GM12878 (cell line): ENCODE measurements around the gene NCKAP5L. TPM values are rescaled to one million over a fixed set of nuclear protein-coding genes. Genes with fewer than 3 reads are reported as not detected.

ENCODE experiments used
- ATAC-seq: fragments of 200-7000 bp; cut with Tn5 transposase; 3 replicates; pipeline ENCODE4 v1.9.1; 2020; ENCODE audit warnings: mild to moderate bottlenecking, moderate library complexity
- BruUV-seq: library from RNA; stranded (reverse); fragments of 400-500 nt; replicated peaks from 2 replicates; lab custom pipeline; 2021; lab: Mats Ljungman, UMichigan
- CTCF ChIA-PET: fragments of 300-600 bp; sonication (Branson Sonifier 250); formaldehyde crosslinking; extraction: SDS; loops from one replicate; lab custom pipeline; 2021; ENCODE audit warnings: inconsistent platforms; lab: Yijun Ruan, JAX
- POLR2A ChIA-PET: fragments of 350-600 bp; formaldehyde crosslinking; extraction: SDS; loops from one replicate; lab custom pipeline; 2021; ENCODE audit warnings: inconsistent platforms; lab: Charles Lee
- RAD21 ChIA-PET: fragments of 300-600 bp; sonication (Branson Sonifier 250); formaldehyde crosslinking; loops from one replicate; lab custom pipeline; 2023; ENCODE audit warnings: antibody characterized with exemption; ENCODE audit not compliant: unreplicated experiment; lab: Charles Lee
- SMC1A ChIA-PET: fragments of 300-600 bp; sonication (Branson Sonifier 250); formaldehyde crosslinking; loops from one replicate; lab custom pipeline; 2023; ENCODE audit not compliant: unreplicated experiment, uncharacterized antibody; lab: Charles Lee
- DNase-seq: peaks from one replicate; pipeline ENCODE4 v3.0.0-alpha.2; 2011; ENCODE audit warnings: low read depth, low spot score
- FAIRE-seq: peaks from 3 replicates; lab custom pipeline; 2011; peaks lifted over from hg19 to GRCh38; lab: Jason Lieb, UNC
- H2AFZ ChIP-seq: 2 replicates; pipeline ENCODE4 v1.6.0; 2011; ENCODE audit warnings: low read depth, low read length, control low read depth; ENCODE audit not compliant: control insufficient read depth
- H3K27ac ChIP-seq: 2 replicates; pipeline ENCODE4 v1.5.1; 2011; ENCODE audit warnings: control low read depth; ENCODE audit not compliant: control insufficient read depth, insufficient read depth
- H3K27me3 ChIP-seq, 2 experiments: replicated peaks in 1 of 2; 2 replicates each; pipeline versions ENCODE4 v1.6.0 to v1.6.1; 2011; ENCODE audit warnings: low read length in 1 of 2; ENCODE audit not compliant: control insufficient read depth in 2 of 2, insufficient read depth in 2 of 2
- H3K36me3 ChIP-seq, 2 experiments: 2 replicates each; pipeline ENCODE4 v1.5.1; 2011; ENCODE audit warnings: low read length in 1 of 2; ENCODE audit not compliant: control insufficient read depth in 2 of 2, insufficient read depth in 2 of 2
- H3K4me1 ChIP-seq: 2 replicates; pipeline ENCODE4 v1.6.1; 2011; ENCODE audit warnings: mild to moderate bottlenecking, low read length, moderate library complexity, mixed read lengths; ENCODE audit not compliant: control insufficient read depth, insufficient read depth
- H3K4me2 ChIP-seq: 2 replicates; pipeline ENCODE4 v1.6.0; 2011; ENCODE audit warnings: control low read depth; ENCODE audit not compliant: control insufficient read depth, insufficient read depth
- H3K4me3 ChIP-seq: fragments of 200-600 bp; sonication (generic); 2 replicates; pipeline ENCODE4 v1.5.1; 2016
- H3K79me2 ChIP-seq: 2 replicates; pipeline ENCODE4 v1.6.0; 2011; ENCODE audit warnings: low read length; ENCODE audit not compliant: control insufficient read depth, insufficient read depth
- H3K9ac ChIP-seq: 2 replicates; pipeline ENCODE4 v1.8.0; 2011; ENCODE audit warnings: low read length, control low read depth, mixed read lengths; ENCODE audit not compliant: control insufficient read depth, insufficient read depth
- H3K9me3 ChIP-seq: replicated peaks from 3 replicates; pipeline ENCODE4 v1.5.1; 2011; ENCODE audit warnings: mild to moderate bottlenecking, low read length; ENCODE audit not compliant: control insufficient read depth, insufficient read depth
- H4K20me1 ChIP-seq: 2 replicates; pipeline ENCODE4 v1.6.0; 2011; ENCODE audit not compliant: control insufficient read depth, insufficient read depth
- EP300 ChIP-seq, 2 experiments: fragments of 150-350 bp in 1 of 2; IDR thresholded peaks; 2 replicates each; pipeline ENCODE4 v1.6.1; 2011 to 2012; ENCODE audit warnings: low read depth in 2 of 2, low read length in 2 of 2, borderline replicate concordance in 1 of 2, improper control_type of control experiment in 1 of 2, inconsistent platforms in 1 of 2; ENCODE audit not compliant: control insufficient read depth in 1 of 2
- GABPA ChIP-seq: IDR thresholded peaks from 2 replicates; pipeline ENCODE4 v1.6.1; 2014; ENCODE audit warnings: antibody characterized with exemption, low read depth, mild to moderate bottlenecking, inconsistent platforms
- IKZF1 ChIP-seq: fragments of 450-650 bp; conservative IDR thresholded peaks from 2 replicates; pipeline ENCODE4 v1.6.1; 2017; ENCODE audit warnings: antibody characterized with exemption, mild to moderate bottlenecking
- KLF5 ChIP-seq: fragments of 450-650 bp; IDR thresholded peaks from 2 replicates; pipeline ENCODE4 v1.6.1; 2014; ENCODE audit warnings: mild to moderate bottlenecking; ENCODE audit not compliant: partially characterized antibody
- MTA2 ChIP-seq: fragments of 450-650 bp; IDR thresholded peaks from 2 replicates; pipeline ENCODE4 v1.6.1; 2016; ENCODE audit warnings: low read depth, mild to moderate bottlenecking, moderate library complexity
- NRF1 ChIP-seq: conservative IDR thresholded peaks from 2 replicates; pipeline ENCODE4 v1.6.1; 2011; ENCODE audit warnings: mild to moderate bottlenecking, low read depth, low read length, improper control_type of control experiment
- PAX5 ChIP-seq: IDR thresholded peaks from 2 replicates; pipeline ENCODE4 v1.6.1; 2011; ENCODE audit warnings: low read depth, low read length, borderline replicate concordance
- RCOR1 ChIP-seq: conservative IDR thresholded peaks from 2 replicates; pipeline ENCODE4 v1.6.1; 2012; ENCODE audit warnings: low read depth, low read length, improper control_type of control experiment
- SIN3A ChIP-seq: IDR thresholded peaks from 2 replicates; pipeline ENCODE4 v1.6.1; 2012; ENCODE audit warnings: low read depth, low read length, improper control_type of control experiment
- SMC3 ChIP-seq: IDR thresholded peaks from 2 replicates; pipeline ENCODE4 v1.6.1; 2011; ENCODE audit warnings: low read length, improper control_type of control experiment, borderline replicate concordance
- WGBS: methylation state at CpG from one replicate; pipeline ENCODE4 v1.1.6; 2016; ENCODE audit warnings: low lambda C conversion rate; ENCODE audit not compliant: insufficient replicate concordance, insufficient coverage; ENCODE audit errors: missing lambda C conversion rate; 5-methylcytosine and 5-hydroxymethylcytosine counted together
- in situ Hi-C: fragments of 300-500 bp; cut with MboI; formaldehyde crosslinking; loops from 9 replicates; pipeline ENCODE4 v1.14.3; 2018; ENCODE audit warnings: mixed read lengths
- intact Hi-C: fragments of 100-400 bp; cut with micrococcal nuclease; formaldehyde crosslinking; loops from one replicate; pipeline ENCODE4 v1.14.2; 2022; ENCODE audit not compliant: unreplicated experiment
- polyA plus RNA-seq, 11 experiments: library from polyadenylated mRNA; depleted of rRNA in 4 of 11; unstranded in 6 of 11; stranded (reverse) in 5 of 11; fragments of >200 nt; fragmentation: Nextera tagmentation in 4 of 11; fragmentation: Illumina TruSeq in 1 of 11; extraction: Ambion mirVana in 4 of 11; extraction: Trizol in 1 of 11; gene quantifications; 1 replicate in 1 of 11; 2 replicates in 10 of 11; pipeline versions ENCODE4 v1.2.1 to v1.2.3, GENCODE V29; 2011 to 2016; ENCODE audit warnings: inconsistent platforms in 2 of 11, missing spikeins in 2 of 11, low read depth in 1 of 11
- total RNA-seq, 4 experiments: library from RNA; depleted of rRNA in 3 of 4; stranded (reverse); fragments of >200 nt in 3 of 4; fragmentation: Illumina TruSeq in 1 of 4; extraction: Trizol in 1 of 4; gene quantifications; 2 replicates each; pipeline versions ENCODE4 v1.2.1 to v1.2.3, GENCODE V29; 2013 to 2021
- TF ChIP-seq, protein P1 (sequence below): fragments of 150-350 bp; IDR thresholded peaks from 2 replicates; pipeline ENCODE4 v1.6.1; 2016; ENCODE audit warnings: low read depth, low read length
- TF ChIP-seq, protein P2 (sequence below): fragments of 450-650 bp; conservative IDR thresholded peaks from 2 replicates; pipeline ENCODE4 v1.6.1; 2017; ENCODE audit warnings: mild to moderate bottlenecking, moderate library complexity
- TF ChIP-seq, protein P3 (sequence below): IDR thresholded peaks from 2 replicates; pipeline ENCODE4 v1.6.1; 2011; ENCODE audit warnings: mild to moderate bottlenecking, low read depth, low read length, moderate library complexity; ENCODE audit not compliant: insufficient replicate concordance

NCKAP5L gene
- total and polyA plus RNA-seq, 10 of the 15 experiments (the other 5 are each of a cell fraction or from before 2014, with no cell fraction given), result 0.03 to 15.8 (median 4.4) TPM

GRCh38 chr12:49843411-49843810, 15.2 kb upstream of the NCKAP5L start (continued):
- TF ChIP-seq, protein P1, sequence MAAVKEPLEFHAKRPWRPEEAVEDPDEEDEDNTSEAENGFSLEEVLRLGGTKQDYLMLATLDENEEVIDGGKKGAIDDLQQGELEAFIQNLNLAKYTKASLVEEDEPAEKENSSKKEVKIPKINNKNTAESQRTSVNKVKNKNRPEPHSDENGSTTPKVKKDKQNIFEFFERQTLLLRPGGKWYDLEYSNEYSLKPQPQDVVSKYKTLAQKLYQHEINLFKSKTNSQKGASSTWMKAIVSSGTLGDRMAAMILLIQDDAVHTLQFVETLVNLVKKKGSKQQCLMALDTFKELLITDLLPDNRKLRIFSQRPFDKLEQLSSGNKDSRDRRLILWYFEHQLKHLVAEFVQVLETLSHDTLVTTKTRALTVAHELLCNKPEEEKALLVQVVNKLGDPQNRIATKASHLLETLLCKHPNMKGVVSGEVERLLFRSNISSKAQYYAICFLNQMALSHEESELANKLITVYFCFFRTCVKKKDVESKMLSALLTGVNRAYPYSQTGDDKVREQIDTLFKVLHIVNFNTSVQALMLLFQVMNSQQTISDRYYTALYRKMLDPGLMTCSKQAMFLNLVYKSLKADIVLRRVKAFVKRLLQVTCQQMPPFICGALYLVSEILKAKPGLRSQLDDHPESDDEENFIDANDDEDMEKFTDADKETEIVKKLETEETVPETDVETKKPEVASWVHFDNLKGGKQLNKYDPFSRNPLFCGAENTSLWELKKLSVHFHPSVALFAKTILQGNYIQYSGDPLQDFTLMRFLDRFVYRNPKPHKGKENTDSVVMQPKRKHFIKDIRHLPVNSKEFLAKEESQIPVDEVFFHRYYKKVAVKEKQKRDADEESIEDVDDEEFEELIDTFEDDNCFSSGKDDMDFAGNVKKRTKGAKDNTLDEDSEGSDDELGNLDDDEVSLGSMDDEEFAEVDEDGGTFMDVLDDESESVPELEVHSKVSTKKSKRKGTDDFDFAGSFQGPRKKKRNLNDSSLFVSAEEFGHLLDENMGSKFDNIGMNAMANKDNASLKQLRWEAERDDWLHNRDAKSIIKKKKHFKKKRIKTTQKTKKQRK, result no peak

GRCh38 chr12:49842519-49843352, 14.5 kb upstream of the NCKAP5L start, which contains the start of gene BCDIN3D:
Gene BCDIN3D (minus strand): TSS chr12:49843106. CDS start chr12:49843087, 19 bp downstream.
- RAD21 ChIA-PET, result interaction anchor here (0.7 to 7.4 kb wide), 6 partner anchors 13 to 180 kb away, joined by 3 to 49 read pairs (median 4); partner anchors contain the start of genes NCKAP5L and TMBIM6
- peak within 1 kb of the TSS; percentile 76 for H3K27ac ChIP-seq
- H2AFZ ChIP-seq, result peak within 1 kb of the TSS; percentile 98
- H3K4me1 ChIP-seq, result peaks cover 10% of the 10 kb centered on the region; the same call in 1 of the 2 replicates
- in situ Hi-C loops (no loop called here), intact Hi-C loops (no loop called here)
- SMC1A ChIA-PET, result interaction anchor here (0.7 to 1.4 kb wide), 8 partner anchors 9 to 412 kb away, joined by 3 to 7 read pairs (median 3); partner anchors contain the start of gene TMBIM6
- peak; percentile 97 for ATAC-seq
- H3K4me3 ChIP-seq, result peak within 1 kb of the TSS; percentile 98
- H4K20me1 ChIP-seq, result no peaks in the 10 kb centered on the region
- FAIRE-seq, result peak; percentile 86
- no peaks in the 10 kb centered on the region for H3K27me3 ChIP-seq
- H3K9me3 ChIP-seq, result no peaks in the 10 kb centered on the region
- peak within 1 kb of the TSS; percentile 98 for H3K4me2 ChIP-seq
- BruUV-seq, result TSS peak; percentile 97
- peak; percentile 66 for DNase-seq
- H3K36me3 ChIP-seq, result no peaks in the 10 kb centered on the region
- CTCF ChIA-PET, result interaction anchor here (0.6 to 7.3 kb wide), 11 partner anchors 11 to 364 kb away, joined by 3 to 122 read pairs (median 4); partner anchors contain the start of genes NCKAP5L and TMBIM6
- H3K9ac ChIP-seq, result peak within 1 kb of the TSS; percentile 94
- WGBS, result under 1% methylated on average over 55 of the region's 55 CpGs
- POLR2A ChIA-PET, result interaction anchor here (0.8 to 1.9 kb wide), 5 partner anchors 13 to 101 kb away, joined by 3 to 5 read pairs (median 4); partner anchors contain the start of genes NCKAP5L and TMBIM6
- peaks cover 12% of the 10 kb centered on the region for H3K79me2 ChIP-seq
- TF ChIP-seq GABPA (peak; percentile 85), EP300 (IDR thresholded peaks at IDR 0.05; ENCODE audit: borderline replicate concordance in 1 of 2, control insufficient read depth in 1 of 2, low read depth in 2 of 2, low read length in 2 of 2) (no peak), RCOR1 (0 out of 2 replicates have a peak, but pooled peaks have one; percentile 58), PAX5 (peak; percentile 63; the same call in 1 of the 2 replicates), NRF1 (peak; percentile 41), SMC3 (no peak), MTA2 (0 out of 2 replicates have a peak, but pooled peaks have one; percentile 11), IKZF1 (peak; percentile 88), SIN3A (peak; percentile 72; the same call in 1 of the 2 replicates), KLF5 (peak; percentile 60)
- TF ChIP-seq, protein P2, sequence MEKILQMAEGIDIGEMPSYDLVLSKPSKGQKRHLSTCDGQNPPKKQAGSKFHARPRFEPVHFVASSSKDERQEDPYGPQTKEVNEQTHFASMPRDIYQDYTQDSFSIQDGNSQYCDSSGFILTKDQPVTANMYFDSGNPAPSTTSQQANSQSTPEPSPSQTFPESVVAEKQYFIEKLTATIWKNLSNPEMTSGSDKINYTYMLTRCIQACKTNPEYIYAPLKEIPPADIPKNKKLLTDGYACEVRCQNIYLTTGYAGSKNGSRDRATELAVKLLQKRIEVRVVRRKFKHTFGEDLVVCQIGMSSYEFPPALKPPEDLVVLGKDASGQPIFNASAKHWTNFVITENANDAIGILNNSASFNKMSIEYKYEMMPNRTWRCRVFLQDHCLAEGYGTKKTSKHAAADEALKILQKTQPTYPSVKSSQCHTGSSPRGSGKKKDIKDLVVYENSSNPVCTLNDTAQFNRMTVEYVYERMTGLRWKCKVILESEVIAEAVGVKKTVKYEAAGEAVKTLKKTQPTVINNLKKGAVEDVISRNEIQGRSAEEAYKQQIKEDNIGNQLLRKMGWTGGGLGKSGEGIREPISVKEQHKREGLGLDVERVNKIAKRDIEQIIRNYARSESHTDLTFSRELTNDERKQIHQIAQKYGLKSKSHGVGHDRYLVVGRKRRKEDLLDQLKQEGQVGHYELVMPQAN, result 0 out of 2 replicates have a peak, but pooled peaks have one; percentile 60
- TF ChIP-seq, protein P3, sequence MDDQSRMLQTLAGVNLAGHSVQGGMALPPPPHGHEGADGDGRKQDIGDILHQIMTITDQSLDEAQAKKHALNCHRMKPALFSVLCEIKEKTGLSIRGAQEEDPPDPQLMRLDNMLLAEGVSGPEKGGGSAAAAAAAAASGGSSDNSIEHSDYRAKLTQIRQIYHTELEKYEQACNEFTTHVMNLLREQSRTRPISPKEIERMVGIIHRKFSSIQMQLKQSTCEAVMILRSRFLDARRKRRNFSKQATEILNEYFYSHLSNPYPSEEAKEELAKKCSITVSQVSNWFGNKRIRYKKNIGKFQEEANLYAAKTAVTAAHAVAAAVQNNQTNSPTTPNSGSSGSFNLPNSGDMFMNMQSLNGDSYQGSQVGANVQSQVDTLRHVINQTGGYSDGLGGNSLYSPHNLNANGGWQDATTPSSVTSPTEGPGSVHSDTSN, result peak; percentile 90
